Measurements from ENCODE around the gene DNAJC7.
A peak's percentile ranks its signal among the peaks of the same experiment; 100 is the strongest.
"Not testable (repeated sequence)": the region's sequence is repeated elsewhere in the genome, so short reads cannot be mapped to it uniquely, and the experiment has no call there.

Gene DNAJC7

DNA sequence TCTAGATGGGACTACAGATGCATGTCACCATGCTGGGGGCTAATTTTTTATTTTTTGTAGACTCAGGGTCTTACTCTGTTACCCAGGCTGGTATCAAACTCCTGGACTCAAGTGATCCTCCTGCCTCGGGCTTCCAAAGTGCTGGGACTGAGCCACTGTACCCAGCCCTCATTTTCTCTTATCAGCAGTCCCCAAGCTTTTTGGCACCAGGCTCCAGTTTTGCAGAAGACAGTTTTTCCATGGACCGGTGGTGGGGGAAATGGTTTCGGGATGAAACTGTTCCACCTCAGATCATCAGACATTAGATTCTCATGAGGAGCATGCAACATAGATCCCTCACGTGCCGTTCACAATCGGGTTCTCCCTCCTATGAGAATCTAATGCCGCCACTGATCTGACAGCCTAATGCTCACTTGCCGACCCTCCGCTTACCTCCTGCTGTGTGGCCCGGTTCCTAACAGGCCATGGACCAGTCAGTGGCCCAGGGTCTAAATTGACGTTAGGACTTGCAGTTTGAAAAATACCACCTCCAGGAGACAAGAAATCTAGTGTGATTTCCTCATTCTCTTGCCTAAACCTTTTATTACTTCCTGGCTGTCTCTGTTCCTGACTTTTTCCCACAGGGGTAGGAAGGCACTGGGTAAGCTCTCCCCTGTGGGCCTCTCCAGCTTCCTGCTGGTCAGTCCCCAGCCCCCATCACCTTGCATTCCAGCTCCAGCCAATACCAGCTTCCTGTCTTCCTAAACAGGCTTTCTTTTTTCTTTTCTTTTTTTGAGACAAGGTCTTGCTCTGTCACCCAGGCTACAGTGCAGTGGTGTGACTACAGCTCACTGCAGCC is 60.0 kb downstream of the DNAJC7 start:
- DNase-seq (ENCODE audit: low spot score): no peak

DNA sequence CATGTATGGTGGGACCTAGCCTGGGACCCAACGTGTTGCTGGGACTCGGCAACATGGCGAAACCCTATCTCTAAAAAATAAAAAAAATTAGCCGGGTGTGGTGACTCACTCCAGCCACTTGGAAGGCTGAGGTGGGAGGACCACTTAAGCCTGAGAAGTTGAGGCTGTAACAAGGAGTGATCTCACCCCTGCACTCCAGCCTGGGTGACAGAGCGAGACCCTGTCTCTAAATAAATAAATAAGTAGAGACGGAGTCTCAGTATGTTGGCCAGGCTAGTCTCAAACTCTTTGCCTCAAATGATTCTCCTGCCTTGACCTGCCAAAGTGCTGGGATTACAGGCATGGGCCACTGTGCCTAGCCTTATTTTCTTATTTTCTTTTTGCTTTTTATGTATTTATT is 60.7 kb downstream of the DNAJC7 start:
- DNase-seq (ENCODE audit: low spot score): no peak

DNA sequence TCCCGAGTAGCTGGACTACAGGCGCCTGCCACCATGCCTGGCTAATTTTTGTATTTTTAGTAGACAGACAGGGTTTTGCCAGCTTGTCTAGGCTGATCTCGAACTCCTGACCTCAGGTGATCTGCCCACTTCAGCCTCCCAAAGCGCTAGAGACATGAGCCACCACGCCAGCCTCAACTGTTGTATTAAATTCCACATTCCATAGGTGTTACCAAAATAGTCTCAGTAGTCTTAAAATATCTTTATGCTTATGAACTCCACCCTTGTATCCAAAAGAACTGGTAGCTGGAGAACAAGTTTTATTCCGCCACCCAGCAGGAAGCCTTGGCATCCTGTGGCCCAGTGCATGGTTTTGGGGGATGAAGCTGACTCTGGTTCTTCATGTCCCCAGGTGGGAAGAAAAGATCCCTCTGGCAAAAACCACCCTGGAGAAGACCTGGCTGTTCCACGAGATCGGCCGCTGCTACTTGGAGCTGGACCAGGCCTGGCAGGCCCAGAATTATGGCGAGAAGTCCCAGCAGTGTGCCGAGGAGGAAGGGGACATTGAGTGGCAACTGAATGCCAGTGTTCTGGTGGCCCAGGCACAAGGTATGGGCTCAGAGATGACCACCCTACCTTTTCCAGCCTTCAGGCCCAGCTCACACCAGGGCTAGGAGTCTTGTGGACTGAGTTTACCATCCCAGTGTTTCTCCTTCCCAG is 68.3 kb downstream of the DNAJC7 start:
- no peak for DNase-seq (ENCODE audit: low spot score)

DNA sequence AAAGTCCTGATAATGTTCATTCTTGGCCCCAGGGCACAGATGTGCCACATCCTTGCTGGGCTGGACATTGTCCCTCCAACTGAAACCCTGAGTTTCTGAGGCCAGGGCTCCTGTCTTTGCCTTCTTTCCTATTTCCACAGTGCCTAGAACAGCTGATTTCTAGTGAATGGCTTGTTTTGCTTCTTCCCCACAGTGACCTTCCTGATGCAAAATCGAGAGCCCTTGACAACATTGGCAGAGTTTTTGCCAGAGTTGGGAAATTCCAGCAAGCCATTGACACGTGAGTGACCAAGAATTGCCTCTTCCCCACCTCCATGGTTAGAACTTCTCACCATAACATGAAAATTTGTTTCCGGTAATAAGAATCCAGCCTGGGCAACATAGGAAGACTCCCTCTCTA is 72.3 kb downstream of the DNAJC7 start:
- DNase-seq (ENCODE audit: low spot score): no peak

DNA sequence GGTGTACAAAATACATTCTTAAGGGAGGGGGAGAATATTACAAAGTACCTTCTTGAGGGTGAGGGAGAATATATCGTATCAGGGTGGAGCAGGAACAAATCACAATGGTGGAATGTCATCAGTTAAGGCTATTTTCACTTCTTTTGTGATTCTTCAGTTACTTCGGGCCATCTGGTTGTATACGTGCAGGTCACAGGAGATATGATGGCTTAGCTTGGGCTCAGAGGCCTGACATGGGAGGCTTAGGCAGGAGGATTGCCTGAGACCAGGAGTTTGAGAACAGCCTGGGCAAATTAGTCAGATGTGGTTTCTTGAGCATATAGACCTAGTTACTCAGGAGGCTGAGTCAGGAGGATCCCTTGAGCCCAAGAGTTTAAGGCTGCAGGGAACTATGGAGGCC is 73.7 kb downstream of the DNAJC7 start:
- no peak for DNase-seq (ENCODE audit: low spot score)

DNA sequence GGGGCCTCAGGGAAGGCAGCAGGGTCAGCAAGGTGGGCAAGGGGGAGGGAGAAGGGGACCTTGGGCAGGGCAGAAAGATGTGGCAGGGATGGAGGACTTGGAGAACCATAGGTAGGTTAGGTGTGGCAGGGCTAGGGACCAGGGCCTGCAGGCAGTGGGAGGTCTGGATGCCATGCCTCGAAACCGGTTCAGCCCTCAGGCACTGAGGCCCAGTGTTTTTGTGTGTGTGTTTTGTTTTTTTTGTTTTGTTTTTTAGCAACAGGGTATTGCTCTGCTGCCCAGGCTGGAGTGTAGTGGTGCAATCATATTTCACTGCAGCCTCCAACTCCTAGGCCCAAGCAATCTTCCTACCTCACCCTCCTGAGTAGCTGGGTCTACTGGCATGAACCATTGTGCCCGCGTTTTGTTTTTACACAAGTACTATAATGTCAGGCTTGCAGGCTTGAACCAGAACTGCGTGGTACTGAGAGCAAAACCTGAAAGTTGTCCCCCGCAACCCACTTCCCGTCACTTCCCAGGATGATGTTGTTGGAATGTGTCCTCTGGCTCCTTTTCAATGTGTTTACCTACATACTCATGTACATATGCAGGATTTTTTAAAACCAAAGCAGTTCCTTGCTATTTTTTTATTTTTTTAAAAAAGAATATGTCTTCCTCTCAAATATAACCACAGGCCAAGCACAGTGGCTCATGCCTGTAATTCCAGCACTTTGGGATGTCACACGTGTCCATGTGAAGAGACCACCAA is 74.4 kb downstream of the DNAJC7 start:
- DNase-seq (ENCODE audit: low spot score): no peak

DNA sequence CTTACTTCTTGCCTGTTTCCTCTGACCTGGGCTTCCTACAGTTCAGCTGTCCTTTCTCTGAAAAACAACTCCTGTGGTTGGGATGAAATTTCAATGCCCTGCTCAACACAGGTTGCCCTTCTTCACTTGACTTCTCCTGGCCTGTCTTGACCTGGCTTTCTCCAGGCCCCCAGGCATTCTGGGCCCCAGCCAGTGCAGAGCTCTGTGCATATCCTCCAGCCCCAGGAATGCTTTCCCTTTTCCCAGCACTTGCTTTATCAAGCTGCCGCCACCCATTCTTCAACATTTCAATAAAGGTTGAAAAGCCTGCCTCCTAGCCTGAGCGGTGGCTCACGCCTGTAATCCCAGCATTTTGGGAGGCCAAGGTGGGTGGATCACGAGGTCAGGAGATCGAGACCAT is 76.1 kb downstream of the DNAJC7 start:
- DNase-seq (ENCODE audit: low spot score): no peak

DNA sequence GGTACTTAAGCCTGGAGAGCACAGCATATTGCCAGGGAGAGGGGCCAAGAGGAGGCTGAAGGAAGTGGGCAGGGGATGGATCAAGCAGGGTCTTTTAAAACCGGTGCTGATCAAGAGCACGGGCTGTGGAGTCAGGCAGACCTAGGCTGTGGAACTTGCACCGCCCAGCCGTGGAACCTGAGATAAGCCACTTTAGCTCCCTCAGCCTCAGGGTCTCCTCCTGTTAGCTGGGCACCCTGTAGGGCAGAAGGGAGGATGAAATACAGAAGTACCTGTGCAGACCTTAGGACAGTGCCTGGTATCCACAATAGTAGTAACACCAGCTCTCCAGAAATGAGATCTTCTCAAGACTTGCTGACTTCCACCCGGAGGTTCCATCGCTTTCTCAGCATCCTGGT is 77.5 kb downstream of the DNAJC7 start:
- DNase-seq (ENCODE audit: low spot score): no peak

DNA sequence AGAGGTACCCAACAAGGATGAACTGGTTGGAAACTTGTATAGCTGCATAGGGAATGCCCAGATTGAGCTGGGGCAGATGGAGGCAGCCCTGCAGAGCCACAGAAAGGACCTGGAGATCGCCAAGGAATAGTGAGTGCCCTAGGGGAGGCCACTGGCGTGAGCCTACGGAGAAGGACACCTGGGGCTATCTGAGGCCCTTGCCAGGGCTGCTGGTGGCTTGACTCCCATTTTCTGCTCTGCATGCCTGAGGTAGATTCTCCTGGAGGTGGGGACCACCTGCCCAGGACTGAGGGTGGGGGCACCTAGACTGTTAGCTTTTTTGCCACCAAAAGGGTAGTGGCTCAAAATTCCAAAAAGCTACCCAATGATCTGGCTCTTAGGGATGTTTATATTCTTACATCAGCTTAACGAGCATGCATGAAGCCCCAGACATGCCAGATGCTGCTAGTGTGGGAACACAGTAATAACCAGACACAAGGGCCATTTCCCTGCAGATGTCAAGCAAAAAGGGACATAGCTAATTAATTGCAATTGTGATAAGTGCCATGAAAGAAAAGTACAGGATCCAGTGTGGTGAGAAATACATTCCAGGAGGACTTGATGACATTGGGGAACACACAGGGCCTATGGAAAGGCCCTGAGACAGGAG is 78.1 kb downstream of the DNAJC7 start:
- DNase-seq (ENCODE audit: low spot score): no peak

DNA sequence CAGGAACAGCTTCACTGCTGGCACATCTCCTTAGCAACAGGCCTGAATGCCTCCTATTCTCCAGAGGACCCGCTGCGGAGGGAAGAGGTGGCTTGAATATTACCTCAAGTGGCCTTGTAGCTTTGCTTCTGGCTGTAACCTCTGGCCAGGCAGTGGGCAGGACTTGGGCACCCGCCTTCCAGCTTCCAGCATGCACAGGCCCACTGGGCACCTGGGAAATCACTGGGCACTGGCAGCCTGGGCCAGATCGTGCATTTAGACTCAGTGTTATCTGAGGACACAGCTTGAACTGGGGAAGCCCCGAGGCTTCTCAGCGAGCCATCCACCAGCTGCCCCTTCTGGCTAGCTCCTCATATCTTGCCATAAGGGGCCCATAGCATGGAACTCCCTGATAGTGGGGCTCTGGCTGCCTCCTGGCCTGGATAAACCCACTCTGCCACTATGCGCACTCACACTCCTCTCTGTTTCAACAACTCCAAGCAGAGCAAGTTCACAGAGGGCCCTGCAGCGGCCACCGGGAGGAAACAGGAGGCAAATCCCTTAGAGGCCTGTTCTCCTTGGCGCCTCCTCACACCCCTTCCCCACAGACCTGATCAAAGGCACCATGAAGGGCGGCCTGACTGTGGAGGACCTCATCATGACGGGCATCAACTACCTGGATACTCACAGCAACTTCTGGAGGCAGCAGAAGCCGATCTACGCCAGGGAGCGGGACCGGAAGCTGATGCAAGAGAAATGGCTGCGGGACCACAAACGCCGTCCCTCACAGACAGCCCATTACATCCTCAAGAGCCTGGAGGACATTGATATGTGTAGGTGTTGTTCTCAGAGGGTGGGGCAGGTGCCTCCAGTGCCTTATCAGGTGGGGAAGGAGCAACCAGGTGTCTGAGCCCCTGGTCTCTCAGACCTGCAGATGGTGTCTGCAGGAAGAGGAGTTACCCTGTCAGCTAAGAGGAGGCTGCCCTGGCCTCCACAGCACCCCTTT is 79.0 kb downstream of the DNAJC7 start:
- no peak for DNase-seq (ENCODE audit: low spot score)

DNA sequence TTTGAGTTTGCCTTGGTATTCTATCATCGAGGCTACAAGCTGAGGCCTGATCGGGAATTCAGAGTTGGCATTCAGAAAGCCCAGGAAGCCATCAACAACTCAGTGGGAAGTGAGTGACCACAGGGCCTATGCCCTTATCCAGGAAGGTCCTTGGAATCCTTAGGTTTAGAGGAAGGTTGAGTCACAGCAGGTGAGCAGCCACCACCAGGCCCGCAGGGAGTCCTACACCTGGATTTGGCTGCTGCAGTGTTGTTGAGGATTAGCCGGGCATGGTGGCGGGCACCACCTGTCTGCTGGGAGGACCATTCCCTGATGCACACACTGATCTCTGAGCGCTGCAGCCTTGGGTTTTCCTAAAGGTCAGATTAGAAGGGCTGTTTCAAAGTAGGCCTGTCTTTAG is 81.6 kb downstream of the DNAJC7 start:
- no peak for DNase-seq (ENCODE audit: low spot score)

DNA sequence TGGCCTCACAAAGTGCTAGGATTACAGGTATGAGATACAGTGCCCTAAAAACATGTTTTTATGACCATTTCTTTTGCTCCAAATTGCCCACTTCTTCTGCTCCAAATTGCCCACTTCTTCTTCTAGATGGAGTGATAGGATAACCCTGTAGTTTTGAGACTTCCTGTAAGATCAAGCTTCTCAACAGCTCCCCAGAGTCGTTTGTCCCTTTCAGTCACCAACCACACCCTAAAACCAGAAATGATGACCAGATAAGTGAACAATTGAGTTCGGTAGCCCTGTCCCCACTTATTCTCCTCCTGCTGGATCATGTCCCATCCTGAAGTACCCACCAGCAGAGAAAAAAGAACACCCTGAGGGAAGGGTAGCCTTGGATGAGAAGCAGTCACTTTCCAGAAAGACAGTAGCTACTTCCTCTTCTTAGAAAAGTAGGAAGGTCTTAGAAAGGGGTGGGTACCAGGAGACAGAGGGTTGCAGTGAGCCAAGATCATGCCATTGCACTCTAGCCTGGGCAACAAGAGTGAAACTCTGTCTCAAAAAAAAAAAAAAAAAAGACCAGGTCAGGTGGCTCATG is 84.3 kb downstream of the DNAJC7 start:
- no peak for DNase-seq (ENCODE audit: low spot score)

DNA sequence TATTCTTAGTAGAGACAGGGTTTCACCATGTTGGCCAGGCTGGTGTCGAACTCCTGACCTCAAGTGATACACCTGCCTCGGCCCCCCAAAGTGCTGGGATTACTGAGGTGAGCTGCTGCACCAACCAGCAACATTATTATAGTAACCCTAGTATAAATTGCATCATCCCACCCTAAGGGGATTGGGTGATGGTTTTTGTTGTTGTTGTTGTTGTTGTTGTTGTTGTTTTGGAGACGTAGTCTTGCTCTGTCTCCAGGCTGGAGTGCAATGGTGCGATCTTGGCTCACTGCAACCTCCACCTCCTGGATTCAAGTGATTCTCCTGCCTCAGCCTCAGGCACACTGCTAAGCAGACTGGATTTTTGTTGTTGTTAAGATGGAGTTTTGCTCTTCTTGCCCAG is 85.5 kb downstream of the DNAJC7 start:
- DNase-seq (ENCODE audit: low spot score): not testable (repeated sequence)

DNA sequence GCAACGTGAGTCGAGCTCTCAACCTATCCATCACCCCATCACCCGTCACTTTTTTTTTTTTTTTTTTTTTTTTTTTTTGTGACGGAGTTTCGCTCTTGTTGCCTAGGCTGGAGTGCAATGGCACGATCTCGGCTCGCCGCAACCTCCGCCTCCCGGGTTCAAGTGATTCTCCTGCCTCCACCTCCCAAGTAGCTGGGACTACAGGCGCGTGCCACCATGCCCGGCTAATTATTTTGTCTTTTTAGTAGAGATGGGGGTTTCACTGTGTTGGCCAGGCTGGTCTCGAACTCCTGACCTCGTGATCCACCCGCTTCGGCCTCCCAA is 86.4 kb downstream of the DNAJC7 start:
- DNase-seq (ENCODE audit: low spot score): not testable (repeated sequence)

DNA sequence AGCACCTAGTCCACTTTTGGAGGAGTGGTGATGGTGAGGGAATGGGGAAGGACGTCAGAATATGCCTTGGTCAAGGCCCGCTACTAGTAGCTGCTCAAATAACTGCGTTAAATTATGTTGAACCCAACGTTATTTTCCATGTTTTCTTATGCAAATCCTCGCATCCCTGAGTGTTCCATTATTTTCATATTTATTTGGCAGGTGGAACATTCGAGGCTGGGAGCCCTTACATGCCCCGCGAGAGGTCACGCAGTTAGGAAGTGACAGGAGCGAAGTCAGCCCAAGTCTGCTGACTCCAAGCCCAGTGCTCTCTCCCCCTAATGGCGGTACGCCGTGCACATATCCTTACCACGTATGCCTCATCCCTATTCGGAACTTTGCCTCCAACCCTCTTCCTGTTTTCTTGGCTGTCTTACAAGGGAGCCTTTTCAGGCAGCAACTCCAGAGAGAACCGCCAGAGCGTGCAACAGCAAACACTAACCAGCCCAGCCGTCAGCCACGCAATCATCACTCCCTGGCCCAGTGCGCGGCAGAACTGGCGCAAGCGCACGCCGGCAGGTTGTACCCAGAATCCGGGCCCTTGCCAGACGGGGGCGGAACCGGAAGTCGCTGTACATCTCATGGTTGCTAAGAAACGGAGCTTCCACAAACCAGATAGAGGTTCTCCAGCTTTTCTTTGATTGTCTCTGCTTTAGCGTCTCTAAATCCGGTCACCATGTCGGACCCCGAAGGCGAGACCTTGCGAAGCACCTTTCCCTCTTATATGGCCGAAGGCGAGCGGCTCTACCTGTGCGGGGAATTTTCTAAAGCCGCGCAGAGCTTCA is 87.0 kb downstream of the DNAJC7 start, which contains the start of gene ODAD4:
TSS of gene ODAD4 (plus strand) at position 609 of the 824 bp plus-strand sequence. CDS start at position 716, 107 bp downstream.
- DNase-seq (ENCODE audit: low spot score): peak; percentile 97

DNA sequence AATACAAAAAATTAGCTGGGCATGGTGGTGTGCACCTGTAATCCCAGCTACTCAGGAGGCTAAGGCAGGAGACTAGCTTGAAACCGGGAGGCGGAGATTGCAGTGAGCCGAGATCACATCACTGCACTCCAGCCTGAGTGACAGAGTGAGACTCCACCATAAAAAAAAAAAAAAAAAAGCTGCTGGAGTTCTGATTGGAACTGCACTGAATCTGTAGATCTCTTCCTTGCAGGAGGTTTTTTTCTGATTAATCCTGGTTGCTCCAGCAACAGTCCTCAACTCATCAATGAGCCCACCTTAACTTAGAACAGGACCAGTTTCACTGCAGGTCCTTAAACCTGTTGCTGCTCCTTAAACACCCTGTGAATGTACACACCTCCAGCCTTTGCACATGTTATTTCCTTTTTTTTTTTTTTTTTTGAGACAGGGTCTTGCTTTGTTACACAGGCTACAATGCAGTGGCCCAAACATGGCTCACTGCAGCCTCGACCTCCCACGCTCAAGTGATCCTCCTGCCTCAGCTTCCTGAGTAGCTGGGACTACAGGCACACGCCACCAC is 88.5 kb downstream of the DNAJC7 start:
- DNase-seq (ENCODE audit: low spot score): no peak

All from SK-N-DZ (cell line).